GM12801 (cell line): ENCODE measurements around the gene TMEM62.

Experiments
- TF ChIP-seq, protein P1 (sequence below): IDR thresholded peaks from one replicate; pipeline ENCODE4 v1.5.1; 2011; ENCODE audit warnings: control low read depth; ENCODE audit not compliant: insufficient read length; ENCODE audit errors: extremely low read depth

The TMEM62 gene

GRCh38 chr15:43225201-43225949, 92.0 kb downstream of the TMEM62 start:
- TF ChIP-seq, protein P1, sequence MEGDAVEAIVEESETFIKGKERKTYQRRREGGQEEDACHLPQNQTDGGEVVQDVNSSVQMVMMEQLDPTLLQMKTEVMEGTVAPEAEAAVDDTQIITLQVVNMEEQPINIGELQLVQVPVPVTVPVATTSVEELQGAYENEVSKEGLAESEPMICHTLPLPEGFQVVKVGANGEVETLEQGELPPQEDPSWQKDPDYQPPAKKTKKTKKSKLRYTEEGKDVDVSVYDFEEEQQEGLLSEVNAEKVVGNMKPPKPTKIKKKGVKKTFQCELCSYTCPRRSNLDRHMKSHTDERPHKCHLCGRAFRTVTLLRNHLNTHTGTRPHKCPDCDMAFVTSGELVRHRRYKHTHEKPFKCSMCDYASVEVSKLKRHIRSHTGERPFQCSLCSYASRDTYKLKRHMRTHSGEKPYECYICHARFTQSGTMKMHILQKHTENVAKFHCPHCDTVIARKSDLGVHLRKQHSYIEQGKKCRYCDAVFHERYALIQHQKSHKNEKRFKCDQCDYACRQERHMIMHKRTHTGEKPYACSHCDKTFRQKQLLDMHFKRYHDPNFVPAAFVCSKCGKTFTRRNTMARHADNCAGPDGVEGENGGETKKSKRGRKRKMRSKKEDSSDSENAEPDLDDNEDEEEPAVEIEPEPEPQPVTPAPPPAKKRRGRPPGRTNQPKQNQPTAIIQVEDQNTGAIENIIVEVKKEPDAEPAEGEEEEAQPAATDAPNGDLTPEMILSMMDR: peak; percentile 47

GRCh38 chr15:43226436-43227305, 93.3 kb downstream of the TMEM62 start:
- TF ChIP-seq, protein P1: no peak

DNA sequence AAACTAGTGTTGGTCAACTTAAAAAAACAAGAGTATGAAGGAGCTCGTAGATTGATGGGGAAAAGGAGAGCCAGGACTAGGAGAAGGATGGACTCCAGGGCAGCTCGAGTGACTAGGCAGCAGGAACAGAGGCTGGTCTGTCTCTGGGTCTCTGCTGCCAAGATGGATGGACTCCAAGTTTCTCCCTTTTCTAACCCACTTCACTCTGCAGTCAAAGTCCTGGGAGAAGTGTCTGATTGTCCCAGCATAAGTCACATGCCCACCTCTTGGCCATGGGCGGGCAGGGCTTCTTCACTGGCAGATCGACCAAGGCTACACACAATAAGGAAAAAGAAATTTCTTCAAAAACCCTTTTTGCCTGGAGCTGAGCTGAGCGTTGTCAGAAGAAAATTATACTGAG, 96.6 kb downstream of the TMEM62 start:
- TF ChIP-seq, protein P1: no peak

DNA sequence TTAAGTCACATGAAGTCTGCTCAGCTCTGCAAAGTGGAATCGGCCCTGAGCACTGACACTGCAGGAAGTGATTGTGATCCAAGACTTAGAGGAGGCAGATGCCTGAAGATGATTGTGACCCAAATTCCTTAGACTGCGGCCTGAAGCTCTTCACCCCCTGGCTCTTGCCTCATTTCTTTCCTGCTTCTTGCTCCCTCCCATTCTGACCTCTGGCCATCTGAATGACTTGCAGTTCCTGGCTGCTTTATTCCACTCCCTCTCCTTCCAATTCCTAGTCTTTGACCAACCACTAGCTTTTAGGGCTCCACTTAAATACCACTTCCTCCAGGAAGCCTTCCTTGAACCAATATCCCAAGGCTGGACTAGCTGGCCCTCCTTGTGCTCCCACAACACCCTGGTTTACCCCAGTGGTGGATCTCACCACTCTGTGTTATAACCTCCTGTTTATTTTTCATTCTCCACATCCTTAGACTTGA, 97.3 kb downstream of the TMEM62 start:
- TF ChIP-seq, protein P1: no peak

DNA sequence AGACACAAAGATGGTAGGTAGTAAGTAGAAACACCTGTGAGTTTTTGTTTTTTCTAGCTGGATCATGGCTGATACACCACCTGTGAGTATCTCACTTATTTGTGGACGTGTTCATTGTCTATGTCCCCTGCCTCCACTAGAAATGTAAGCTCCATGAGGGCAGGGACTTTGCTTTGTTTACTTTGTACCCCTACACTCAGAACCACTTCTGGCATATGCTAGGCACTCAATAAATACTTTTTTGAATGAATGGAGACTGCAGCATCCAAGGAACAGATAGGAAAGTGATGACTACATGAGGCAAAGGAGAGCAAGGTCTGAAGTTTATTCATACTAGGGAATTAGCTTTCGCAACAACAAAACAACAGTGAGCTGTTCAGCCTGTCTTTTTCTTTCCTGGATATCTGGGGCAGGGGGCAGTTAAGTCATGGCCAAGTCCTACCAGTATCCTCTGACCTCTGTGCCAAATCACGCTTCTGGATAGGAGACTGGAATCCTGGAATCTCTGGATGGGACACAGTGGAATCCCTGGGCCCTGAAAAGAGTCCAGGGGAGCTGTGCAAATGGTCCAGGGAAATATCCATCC, 99.0 kb downstream of the TMEM62 start:
- TF ChIP-seq, protein P1: no peak
